ENCODE results near the gene BTBD18.

Gene BTBD18, protein sequence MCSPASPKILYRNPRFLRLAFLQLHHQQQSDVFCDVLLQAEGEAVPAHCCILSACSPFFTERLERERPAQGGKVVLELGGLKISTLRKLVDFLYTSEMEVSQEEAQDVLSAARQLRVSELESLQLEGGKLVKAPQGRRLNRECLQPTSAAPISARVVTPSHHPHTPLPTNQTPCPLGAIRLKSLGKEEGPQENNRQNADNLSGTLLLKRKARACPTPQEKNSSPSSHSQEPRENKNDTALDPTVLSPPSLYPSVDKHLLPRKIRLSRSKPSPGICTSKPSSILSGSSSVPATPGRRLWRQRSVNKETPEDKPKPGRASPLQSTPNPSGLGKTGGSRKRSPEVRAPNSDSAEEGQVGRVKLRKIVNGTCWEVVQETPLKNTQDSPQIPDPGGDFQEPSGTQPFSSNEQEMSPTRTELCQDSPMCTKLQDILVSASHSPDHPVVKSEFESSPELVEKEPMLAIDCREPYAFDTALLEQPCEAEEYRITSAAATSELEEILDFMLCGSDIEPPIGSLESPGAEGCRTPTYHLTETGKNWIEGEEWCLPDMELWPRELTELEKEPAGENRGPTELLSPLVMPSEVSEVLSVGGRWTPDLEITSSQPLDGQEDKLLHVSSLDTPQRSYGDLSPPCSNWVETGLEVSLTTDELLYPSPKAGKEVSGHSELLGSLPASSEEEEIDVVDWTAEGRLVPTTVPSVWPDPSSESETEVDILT

DNA sequence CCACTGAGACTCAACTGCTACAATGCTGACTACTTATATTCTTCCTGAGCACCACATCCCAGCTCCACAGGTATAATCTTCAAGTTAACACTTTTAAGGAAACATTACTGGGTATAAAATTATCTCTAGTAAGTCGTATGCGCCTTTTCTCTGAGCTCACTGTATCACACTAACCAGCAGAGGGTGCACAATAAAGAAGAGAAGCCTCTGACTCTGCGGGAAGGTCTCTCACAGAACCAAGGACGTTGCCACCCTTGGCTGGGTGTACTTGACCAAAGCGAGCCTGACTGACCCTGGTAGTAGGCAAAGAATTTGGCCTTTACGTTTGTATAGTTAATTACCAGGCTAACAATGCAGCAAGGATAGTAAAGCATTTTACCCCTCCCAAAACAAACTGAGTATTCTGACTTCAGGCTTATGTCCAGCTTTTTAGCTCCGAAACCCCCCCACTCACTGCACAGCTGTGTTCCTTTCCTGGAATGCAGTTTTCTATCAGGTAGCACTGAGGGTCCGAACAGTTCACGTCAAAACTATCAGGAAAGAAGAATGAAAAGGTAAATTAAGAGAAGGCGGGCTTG lies at the start of gene BTBD18:
TSS of gene BTBD18 (minus strand) at position 144 of the 578 bp plus-strand sequence. CDS start 631 bp downstream, outside the sequence.
- DNase-seq, result no peak

DNA sequence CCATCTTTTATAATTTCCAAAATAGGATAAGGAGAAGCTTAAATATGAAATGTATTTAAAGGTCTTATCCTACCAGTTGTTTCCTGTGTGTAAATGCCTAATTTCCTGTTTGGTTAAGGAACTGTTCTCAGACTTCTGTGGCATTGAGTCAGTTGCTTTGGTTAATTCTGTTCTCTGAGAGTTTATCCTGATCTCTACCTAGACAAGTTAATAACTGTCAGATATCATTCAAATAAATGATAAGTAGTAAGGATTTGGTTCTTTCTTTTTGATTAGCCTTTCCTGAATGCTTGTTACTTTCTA lies 49.5 kb upstream of the BTBD18 start:
- DNase-seq, result no peak

DNA sequence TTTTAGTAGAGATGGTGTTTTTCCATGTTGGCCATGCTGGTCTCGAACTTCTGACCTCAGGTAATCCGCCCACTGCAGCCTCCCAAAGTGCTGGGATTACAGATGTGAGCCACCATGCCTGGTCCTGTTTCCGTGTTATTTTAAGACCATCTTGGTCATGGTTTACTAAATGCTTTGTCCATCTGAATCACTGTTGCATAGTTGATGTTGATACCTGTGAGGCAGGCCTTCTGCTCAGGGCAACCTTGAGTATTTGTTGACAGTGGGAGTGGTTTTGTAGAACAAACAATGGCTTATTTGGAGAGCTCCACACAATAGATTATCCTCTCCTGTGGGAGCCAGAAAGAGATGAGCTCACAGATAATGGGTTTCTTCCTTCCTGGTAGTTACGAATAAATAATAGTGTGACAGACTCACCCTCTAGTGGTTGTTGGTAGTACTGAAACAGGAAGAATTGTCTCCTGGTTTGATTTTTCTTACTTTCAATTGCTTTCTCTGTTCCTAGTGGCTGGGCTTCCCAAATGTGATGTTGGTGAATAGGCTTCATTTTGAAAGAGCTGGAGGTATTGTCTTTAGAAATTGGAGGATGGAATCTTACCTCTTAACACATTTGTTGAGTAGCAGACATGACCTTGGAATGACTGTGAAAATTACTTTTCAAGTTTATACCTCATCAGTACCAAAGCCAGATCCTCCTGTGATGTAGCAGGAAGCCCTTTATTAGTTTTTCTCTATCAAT lies 49.0 kb upstream of the BTBD18 start:
- DNase-seq, result no peak

DNA sequence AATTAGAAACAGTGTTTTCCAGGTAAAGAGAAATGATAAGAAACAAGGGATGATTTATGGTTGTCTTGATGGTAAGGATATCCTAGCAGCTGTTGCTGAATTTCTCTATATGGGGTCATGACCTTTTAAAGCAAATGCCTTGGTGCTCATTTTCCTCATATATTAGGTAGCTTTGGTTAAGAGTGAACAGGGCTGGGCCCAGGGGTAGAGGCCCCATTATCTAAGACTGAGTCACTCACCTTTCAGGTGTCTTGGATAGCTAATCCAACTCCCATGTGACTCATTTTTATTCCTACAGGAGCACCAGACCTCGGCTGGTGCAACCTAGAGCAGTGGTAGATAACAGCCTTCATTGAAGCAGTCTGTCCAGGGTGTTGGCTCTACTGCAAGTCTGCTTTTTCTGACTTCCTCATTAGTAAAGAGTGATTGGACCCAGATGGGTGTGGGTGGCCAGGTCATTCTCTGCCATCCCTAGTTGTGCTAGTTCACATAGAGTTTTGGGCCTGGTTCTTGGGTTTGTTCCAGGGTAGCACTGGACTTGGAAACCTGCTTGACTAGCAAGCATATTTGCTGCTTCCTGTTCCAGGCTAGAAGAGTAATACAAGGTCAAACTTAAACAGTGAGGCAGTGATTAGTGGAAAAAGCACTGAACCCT lies 47.4 kb upstream of the BTBD18 start:
- DNase-seq, result no peak

DNA sequence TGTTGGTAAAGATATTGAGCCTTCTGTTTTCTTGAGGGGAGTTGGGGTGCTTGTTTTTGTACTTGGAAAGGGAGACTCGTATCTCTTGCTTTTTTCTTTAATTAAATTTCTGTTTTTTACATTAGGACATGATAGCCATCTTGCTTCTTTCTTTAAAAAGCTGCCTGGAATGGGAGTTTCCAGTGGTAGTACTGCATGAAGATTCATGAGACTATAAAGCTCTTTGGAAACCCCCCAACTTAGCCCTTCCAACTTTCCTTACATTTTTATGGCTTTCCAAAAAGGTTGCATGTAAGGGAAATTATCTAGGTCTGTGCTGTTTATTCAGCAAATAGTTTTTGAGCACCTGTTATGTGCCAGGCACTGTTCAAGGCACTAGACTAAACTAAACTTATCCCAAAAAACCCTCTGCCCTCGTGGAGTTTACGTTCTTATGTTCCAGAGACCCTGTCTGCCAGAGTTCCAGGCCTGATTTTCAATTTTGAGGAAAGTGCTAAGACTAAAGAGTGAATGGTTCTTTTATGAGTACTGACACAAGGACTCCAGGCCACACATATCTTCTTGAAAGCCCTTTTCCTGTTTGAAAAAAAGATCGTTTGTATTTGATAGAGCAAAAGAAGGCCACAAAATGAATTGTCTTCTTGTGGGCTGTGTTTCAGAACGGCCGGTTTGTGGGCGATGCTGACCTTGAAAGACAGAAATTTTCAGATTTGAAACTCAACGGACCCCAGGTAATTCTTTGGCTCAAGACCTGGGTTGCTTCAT lies 41.9 kb upstream of the BTBD18 start:
- no peak for DNase-seq

DNA sequence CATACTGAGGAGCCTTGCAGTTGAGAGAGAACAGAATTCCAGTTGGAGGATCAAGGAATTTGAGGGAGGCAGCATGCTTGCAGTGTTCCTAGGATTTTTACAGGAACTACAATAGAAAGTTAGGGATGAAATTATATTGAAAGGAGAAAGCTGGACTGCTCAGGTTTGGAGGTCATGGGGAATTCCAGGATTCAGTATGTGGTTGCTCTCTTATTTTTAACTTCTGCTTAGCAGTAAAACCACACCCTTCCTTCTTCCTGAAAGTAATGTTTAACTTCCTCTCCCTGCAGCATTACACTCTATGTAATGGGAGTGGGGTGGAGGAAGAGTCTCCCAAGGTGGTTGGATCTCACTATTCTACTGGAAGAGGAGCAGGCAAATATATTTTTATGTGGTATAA lies 41.3 kb upstream of the BTBD18 start:
- no peak for DNase-seq

DNA sequence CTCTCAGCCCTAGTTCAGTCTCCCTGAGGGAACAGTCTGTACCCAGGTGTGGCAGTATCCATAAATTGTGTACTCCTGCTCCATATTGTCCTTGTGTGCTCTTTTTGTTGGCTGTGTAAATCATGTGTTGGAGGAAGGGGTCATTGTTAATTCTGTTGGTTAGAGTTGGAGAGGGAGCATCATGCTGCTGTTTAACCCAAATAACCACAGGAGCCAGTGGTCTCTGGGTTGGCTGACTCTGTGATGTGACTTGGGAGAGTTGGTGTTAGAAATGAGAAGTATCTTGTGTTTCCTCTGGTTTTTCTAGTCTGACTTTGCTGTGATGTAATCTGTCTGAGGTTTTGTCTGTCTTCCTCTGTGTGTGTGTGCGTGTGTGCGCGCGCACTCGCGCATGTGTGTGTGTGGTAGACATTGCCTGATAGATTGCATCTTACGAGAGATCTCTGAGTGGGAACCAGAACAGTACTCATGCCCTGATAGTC lies 40.5 kb upstream of the BTBD18 start:
- peak; percentile 93 for DNase-seq

DNA sequence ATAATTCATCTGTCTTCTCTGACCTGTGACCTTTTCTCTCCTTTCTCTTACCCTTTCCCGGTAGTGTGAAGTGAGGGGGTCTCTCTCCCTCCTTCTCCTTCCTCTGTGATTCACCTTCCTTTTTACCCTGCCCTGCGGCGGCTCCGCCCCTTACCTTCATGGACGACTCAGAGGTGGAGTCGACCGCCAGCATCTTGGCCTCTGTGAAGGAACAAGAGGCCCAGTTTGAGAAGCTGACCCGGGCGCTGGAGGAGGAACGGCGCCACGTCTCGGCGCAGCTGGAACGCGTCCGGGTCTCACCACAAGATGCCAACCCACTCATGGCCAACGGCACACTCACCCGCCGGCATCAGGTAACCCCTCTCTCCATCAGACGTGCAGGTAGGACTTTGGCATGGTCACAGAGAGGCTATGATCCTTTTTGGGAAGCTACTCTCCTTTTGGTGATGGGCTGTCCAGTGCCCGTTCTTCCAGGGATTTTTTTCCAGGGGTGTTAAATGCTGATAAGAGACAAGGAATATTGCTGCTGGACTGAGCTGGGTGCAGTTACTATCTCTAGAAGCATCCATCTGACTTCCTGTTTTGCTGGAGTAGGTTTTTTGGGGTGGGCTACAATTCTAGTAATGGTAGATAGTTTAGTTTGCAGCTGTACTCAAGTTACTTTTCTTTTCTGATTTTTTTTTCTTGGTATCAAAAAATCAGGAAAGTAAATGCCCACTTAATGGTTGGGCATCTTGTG lies 39.9 kb upstream of the BTBD18 start:
- DNase-seq, result no peak

DNA sequence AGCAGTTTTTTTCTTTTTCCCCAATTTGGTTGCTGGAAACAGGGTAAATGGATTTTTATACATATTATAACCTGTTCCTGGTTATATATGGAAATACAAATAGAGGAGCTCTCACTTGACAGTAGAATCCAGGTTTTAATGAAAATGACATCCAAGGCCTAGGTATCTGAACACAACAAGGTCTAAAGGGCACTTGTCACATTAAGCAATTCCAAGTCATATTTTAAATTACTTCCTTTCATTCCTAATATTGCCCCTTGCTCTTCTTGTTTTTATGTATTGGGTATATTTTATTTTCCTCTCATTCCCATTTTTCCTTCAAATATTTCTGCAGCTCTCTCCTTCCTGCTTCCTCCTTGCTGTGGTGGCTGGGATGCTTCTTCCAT lies 37.1 kb upstream of the BTBD18 start:
- no peak for DNase-seq

DNA sequence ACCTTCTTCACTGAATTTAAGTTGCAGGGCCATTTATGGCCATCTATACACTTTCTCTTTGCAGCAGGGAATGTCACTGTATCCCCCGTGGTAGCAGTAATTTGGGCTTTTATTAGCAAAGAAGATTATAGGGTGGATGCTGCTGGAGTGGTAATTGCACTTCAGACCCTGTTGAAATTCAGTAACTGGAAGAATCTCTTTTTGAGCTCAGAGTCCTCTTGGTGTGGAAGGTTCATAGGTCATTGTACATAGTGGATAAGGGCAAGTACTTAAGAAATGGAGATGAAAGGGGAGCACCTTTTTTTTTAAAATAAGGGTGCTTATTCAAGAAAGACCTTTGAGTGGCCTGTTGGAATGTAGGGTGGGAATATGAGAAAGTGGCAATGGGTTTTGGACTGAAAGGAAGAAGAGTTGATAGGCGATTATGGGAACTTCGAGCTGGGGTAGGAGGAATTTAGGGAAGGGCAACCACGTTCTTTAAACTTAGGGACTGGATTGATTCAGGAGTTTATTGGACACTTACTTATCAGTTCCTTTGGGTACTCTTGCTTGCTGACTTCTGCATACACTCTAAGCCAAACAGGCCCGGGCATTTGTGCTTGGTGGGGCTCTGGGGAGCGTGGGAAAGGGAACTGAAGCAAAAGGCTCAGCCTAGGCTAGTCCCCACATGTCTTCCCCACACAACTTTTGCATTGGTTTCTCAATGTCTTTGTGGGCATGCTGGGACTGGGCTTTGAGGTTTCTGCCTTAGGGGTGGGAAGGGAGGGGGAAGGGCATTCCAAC lies 36.5 kb upstream of the BTBD18 start:
- no peak for DNase-seq

DNA sequence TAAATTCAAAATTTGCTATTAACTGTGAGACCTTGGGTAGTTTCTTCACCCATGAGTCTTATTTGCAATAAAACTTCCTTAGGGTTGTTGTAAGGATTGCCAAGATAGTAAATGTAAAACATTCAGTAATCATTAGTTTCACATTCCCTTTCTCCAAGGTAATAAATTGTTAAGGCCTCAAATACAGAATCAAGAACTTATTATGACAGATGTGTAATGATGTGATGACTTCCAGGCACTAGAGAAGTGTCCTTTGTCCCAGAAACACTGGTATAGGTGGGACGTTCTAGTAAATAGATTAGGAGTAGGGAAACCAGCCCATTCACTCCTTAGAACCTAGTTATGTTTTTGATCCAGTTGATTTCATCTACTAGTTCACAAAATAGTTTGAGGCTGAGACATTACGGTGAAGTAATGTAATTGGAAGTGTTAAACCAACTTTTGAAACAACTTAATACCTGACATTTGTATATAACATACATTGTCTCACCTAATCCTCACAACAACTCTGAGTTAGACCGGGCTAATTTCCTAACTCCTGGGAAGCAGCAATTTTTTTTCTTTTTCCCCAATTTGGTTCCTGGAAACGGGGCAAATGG lies 35.5 kb upstream of the BTBD18 start:
- no peak for DNase-seq

DNA sequence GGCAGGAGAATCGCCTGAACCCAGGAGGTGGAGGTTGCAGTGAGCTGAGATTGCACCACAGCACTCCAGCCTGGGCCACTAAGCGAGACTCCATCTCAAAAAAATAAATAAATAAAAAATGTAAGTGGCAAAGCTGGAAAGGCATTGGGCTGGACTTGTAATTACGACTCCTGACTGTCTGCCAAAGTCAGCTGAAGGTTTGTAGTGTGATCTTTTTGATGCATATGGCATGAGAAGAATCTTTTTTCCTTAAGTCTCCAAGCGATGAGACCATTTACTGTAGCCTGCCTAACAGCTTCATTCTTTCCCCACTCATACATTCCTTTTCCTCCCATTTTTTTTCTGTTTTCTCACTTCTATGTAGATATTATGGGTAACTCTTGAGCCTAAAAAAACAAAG lies 34.8 kb upstream of the BTBD18 start:
- no peak for DNase-seq

DNA sequence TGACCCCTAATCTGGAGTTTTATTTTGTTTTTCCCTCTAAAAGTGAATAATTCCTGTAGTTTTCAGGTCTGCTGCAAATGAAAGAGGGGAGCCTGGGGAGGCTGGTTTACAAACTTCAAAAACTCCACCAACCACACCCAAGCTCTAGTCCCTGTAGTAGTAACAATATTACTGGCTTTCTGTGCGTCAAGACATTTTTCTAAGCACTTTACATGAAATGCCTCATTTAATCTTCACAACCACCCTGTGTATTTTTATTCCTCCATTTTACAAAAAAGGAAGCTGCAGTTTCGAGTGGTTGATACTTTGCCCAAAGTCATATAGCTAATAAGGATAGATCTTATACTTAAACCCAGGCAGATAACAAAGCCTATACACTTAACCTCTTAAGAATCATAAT lies 33.5 kb upstream of the BTBD18 start:
- DNase-seq, result no peak

DNA sequence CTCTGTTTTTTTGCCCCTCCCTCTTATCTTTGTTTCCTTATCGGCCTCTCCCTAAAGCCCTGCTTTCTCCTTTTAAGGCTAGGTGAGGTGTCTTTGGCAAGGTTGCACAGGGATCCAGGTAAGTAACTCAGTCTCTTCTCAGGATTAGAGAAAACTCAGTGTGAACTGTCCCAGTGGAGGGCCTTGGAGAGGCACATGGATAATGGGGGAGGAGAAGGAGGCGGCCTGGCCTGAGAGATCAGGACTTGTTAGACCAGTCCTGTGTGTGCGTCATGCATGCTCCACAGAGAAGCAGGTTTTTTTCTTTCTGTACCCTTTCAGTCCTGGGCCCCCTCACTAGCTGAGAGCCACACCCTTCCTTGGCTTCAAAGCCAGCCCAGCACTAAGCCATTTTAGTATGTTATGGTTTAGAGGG lies 29.9 kb upstream of the BTBD18 start:
- no peak for DNase-seq

DNA sequence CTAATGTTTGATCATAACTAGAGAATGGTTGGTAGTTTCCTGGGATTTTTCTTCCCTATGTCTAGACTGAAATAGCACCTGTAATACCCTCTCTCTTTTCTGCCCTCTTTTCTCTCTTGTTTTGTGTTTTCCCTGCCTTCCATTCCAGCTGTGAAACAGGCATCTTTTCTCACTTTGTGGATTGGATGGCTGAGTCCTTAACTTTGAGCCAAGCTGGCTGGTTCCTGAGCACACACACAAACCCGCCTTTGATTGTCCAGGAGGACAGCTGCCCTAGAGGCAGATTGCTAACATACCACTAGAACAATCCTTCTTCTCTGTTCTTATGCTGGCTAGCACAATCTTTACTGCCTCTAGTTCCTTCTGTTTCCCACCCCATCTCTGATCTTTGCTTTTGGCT lies 27.7 kb upstream of the BTBD18 start:
- DNase-seq, result no peak

DNA sequence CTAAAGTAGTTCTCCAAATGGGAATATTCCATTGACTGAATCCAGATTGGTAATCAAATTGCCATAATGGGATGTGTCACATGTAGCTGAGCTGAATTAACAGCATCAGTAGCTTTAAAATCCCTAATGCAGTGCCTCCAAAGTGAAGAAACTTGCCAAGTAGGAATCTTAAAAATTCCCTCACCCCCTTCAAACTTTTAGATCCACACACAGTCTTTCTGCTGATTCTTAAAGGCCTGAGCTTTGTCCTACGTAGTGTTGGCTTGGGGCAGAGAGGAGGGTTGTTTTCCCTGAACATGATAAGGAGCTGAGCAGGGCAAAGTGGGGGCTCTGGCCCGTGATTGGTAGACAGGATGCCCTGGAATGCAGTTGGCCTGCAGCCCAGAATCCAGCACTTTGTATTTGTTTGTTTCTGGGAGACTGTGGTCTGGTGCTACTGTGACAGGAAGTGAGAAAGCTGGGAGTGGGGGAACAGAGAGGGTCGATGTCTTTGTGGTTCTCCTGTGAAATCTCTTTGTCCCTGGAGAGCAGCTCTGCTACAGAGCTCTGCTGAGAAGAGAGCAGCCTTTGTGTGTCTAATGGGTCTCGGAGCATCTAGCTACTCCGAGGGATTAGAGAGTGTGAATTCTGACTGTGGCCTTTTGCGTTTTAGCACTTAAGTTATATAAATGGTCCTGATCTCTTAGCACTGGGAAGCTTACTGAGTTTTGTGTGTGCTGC lies 26.9 kb upstream of the BTBD18 start:
- DNase-seq, result no peak

DNA sequence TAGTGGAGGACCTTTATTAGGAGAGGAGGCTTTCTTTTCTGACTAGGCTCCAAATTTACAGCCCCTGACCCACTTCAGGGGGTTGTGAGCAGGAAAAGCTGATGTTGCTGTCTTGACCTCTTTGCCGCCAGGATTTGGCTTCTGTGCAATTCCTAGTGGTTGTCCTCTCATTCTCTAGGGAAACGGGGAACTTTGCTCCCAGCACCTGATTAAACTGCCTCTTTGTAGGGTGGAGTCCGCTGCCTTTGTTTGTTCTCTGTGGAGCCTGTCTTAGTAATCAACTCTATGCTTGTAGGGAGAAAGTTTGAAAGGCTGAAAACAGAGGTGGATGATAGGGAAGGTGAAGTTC lies 26.3 kb upstream of the BTBD18 start:
- no peak for DNase-seq

DNA sequence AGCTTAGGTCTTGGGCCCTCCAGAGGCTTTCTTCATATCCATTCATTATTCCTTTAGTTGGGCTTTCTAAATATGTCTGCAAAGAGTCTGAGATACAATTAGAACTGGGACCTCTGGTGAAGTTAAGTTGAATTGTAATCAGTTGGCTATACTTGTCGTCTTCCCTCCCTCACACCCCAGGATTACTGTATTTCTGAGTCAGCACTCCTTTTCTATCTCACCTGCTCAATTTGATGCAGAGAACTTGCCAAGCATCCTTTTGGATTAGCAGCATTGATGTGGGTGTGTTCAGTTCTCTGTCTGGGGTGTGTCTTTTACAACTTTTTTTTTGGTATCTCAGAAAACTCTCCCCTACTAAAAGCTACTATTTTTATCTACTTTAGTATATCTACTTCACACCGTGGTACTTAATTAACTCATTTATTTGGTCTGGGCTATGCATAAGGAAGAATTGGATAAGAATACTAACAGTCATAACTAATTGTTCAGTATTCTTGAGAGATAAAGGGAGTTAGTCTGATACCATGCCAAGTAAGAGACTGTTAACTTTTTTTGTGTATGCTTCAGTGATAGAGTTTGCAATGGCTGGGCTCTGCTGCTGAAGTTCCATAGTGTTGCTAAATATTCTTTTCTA lies 25.1 kb upstream of the BTBD18 start:
- no peak for DNase-seq

DNA sequence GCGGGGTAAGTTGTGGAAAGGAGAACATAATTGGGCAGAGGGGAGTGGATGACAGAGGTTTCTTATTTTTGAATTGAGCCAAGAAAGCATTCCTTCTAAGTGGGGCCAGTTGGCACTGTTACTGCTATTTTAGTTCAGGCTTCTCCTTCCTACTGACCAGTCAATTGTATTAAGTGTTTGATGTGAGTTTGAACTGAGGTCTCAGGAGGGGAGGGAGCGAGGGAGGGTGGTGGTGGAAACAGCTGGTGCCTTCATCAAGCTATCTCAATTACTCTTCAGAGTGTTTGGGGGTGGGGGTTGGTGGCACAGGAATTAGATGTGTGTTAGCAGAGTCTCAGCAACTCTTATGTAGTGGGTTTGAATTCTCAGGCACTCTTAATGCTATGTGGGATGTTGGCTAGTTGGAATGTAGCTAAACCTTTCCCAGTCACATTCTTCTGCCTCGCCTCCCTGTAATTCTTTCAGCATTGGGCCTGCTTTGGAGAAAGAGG lies 24.5 kb upstream of the BTBD18 start:
- no peak for DNase-seq

Data from activated effector memory CD4-positive, alpha-beta T cell treated with anti-CD3 and anti-CD28 coated beads, Interleukin-2, amount 50 U/mL, for 16 hours (primary cell).